ENCODE results near the gene LMO2.

DNA sequence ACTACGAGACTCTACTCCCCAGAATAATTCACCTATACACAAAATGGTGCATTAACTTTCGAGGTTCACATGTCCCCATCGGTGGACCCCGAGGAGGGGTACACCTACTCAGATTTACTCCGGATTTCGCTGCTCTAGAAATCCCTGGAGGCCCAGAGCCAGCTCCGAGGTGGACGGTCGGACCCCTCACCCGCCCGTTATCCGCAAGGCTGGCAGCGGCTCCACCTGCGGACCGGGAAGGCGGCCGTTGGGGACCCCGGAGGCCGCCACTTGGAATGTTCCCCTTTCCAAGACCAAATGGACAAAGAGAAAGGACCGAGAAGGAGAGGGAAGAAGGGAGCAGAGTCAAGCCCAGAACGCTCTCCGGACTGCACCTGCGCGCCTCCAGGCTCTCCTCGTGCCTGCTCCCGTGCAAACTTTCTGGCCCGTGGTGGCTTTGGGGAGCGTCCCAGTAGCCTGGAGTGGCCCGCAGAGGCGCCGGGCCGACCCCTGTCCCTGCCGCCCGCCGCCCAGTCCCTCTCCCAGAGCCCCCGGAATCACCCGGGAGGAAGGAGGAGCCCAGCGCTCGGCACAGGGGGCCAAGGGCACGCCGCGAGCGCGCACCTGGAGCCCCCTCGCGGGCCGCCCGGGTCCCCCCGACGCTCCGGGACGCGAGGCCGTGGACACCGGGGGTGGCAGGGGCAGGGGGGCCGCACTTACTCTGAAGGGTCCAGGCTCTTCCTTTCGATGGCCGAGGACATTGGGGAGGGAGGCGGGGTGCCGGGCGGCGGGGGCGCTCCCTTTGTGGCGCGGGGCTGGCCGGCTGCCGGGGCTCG, 23.0 kb downstream of the LMO2 start:
- TF ChIP-seq, protein P1, sequence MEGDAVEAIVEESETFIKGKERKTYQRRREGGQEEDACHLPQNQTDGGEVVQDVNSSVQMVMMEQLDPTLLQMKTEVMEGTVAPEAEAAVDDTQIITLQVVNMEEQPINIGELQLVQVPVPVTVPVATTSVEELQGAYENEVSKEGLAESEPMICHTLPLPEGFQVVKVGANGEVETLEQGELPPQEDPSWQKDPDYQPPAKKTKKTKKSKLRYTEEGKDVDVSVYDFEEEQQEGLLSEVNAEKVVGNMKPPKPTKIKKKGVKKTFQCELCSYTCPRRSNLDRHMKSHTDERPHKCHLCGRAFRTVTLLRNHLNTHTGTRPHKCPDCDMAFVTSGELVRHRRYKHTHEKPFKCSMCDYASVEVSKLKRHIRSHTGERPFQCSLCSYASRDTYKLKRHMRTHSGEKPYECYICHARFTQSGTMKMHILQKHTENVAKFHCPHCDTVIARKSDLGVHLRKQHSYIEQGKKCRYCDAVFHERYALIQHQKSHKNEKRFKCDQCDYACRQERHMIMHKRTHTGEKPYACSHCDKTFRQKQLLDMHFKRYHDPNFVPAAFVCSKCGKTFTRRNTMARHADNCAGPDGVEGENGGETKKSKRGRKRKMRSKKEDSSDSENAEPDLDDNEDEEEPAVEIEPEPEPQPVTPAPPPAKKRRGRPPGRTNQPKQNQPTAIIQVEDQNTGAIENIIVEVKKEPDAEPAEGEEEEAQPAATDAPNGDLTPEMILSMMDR (IDR thresholded peaks at IDR 0.05): no peak
- TF ChIP-seq EZH2 (IDR thresholded peaks at IDR 0.05; ENCODE audit: borderline replicate concordance, insufficient read depth, low read depth, low read length, poor library complexity, severe bottlenecking): no peak
